ENCODE measurements around the gene EYS. TPM values are rescaled to one million over a fixed set of nuclear protein-coding genes. Genes with fewer than 3 reads are reported as not detected.

The EYS gene
- total RNA-seq, 1 experiment from 2014 or later = not detected

DNA sequence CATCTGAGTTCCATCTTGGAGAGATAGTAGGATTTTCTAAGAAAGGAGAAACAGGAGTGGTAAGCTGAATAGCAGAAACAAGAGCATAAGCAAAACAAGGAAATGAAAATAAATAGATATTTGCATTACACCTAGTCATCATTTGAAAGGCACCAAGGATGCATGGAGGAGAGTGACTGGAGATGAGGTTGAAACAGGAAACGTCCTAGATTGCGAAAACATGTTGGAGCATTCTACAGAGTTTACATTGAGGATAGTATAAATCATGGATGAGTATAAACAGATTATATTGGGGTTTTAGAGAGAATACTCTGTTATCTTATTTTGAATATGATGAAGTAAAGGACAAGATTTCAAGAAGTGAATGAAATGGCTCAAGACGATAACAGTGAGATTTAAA lies 507.3 kb downstream of the EYS start:
- DNase-seq (ENCODE audit: low read depth in 1 of 2, low spot score in 2 of 2) = no peak
- Histone ChIP-seq H3K27ac (no peak overlapping the region), H3K27me3 (replicated peaks) (no peaks in the 10 kb centered on the region), H3K4me3 (no peak overlapping the region), H3K36me3 (no peaks in the 10 kb centered on the region), H3K4me1 (replicated peaks) (no peaks in the 10 kb centered on the region), H3K9me3 (replicated peaks) (peaks cover 2% of the 10 kb centered on the region; the same call in 1 of the 2 replicates)

DNA sequence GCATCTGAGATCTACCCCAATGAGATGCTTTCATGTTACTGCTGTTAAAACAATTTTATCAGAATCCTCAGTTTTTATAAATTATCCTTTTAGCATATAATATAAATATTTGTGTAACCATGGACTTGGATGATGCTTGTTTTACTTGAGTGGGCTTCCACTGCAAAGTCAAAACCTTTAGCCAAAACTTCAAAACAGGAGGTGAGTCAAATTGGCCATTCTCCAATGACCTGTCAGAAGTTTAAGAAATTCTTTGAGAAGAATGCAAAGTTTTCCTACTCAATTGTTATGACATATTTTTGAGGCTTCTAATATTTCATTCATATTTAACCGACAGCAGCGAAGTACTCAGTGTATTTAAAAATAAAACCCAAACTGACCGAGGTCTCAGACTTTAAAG lies 507.9 kb downstream of the EYS start:
- Histone ChIP-seq H3K9me3 (replicated peaks) (peaks cover 2% of the 10 kb centered on the region; the same call in 1 of the 2 replicates), H3K36me3 (no peaks in the 10 kb centered on the region), H3K4me1 (replicated peaks) (no peaks in the 10 kb centered on the region), H3K4me3 (no peak overlapping the region), H3K27ac (no peak overlapping the region), H3K27me3 (replicated peaks) (no peaks in the 10 kb centered on the region)
- no peak for DNase-seq (ENCODE audit: low read depth in 1 of 2, low spot score in 2 of 2)

DNA sequence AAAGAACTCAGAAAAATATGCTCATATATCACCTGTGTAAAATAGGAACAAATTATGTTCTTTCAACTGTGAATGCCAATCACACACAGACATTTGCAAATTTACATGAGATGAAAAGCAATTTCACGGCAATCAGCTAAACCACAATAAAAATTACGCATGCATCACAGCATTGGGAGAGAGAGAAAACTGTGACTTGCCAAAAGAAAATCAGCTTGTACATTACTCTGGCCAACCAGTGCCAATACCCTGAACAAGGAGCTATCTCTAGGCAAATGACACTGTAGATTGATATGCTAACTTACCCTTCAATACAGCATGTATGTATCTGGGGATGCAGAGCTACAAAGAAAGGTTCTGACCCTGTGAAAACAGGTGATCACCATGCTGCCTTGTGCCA lies 515.6 kb downstream of the EYS start:
- H3K36me3 ChIP-seq = no peaks in the 10 kb centered on the region
- H3K27ac ChIP-seq = no peak overlapping the region
- no peaks in the 10 kb centered on the region; the same call in 1 of the 2 replicates for H3K9me3 ChIP-seq (replicated peaks)
- DNase-seq (ENCODE audit: low read depth in 1 of 2, low spot score in 2 of 2) = no peak
- H3K4me1 ChIP-seq (replicated peaks) = no peaks in the 10 kb centered on the region
- H3K27me3 ChIP-seq (replicated peaks) = no peaks in the 10 kb centered on the region
- no peak overlapping the region for H3K4me3 ChIP-seq

DNA sequence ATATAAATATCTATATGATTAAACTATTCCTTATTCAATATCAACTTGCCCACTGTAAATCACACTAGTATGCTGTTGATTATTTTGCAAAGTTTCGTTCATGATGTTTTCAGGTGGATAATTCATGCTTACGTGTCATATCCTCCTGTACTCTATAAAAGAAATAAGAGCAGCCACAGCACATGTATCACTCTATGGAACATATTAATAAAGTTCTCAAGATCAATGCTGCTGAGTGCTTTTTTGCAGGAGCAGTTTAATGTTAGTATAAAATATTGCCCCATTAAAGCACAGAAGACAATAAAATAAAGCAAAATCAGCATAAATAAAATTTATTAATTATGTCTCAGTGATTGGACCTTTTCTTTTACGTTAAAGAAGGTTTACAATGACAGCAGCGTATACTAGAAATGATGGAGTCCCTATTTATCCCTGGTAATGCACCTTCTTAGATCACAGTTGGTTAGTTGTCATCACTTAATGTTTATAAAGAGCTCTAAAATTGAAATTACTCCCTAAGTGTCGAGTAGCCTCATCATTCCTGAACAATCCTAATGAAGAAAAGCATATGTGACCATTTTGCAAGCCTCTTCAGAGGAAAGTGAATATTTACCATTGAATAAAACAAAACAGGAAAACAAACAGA lies 517.7 kb downstream of the EYS start:
- no peak overlapping the region for H3K4me3 ChIP-seq
- no peaks in the 10 kb centered on the region; the same call in 1 of the 2 replicates for H3K9me3 ChIP-seq (replicated peaks)
- no peaks in the 10 kb centered on the region for H3K36me3 ChIP-seq
- H3K27me3 ChIP-seq (replicated peaks) = no peaks in the 10 kb centered on the region
- no peak for DNase-seq (ENCODE audit: low read depth in 1 of 2, low spot score in 2 of 2)
- no peak overlapping the region for H3K27ac ChIP-seq
- no peaks in the 10 kb centered on the region for H3K4me1 ChIP-seq (replicated peaks)

DNA sequence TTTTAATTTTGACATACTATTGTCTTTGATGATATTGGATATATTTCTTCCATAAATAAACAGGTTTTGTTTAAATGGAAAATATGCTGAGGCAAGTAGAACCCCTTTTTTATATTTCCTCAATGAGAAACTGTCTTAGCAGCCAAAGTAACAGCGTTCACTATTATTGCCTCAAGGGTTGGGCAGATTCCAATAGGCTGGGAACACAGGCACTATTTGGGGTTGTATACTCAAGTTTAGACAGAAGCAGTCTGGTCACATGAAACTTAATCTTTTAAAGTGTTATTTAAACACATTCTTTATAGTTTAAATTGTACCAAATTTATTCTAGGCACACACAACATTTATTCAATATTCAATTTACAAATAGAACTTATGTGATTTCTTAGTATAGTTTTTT lies 520.2 kb downstream of the EYS start:
- H3K36me3 ChIP-seq = no peaks in the 10 kb centered on the region

DNA sequence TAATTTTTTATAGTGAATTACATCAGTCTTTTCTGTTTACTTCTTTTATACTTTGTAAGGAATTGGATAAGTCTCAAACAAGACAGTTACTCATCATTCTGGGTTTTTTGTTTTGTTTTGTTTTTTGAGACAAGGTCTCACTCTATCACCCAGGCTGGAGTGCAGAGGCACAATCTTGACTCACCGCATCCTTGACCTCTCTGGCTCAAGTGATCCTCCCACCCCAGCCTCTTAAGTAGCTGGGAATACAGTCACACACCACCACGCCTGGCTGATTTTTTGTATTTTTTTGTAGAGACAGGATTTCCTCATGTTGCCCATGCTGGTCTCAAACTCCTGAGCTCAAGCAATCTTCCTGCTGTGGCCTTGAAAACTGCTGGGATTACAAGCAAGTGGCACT lies 524.3 kb downstream of the EYS start:
- Histone ChIP-seq H3K27me3 (replicated peaks) (no peaks in the 10 kb centered on the region), H3K4me1 (replicated peaks) (no peaks in the 10 kb centered on the region), H3K27ac (no peak overlapping the region), H3K36me3 (no peaks in the 10 kb centered on the region), H3K9me3 (replicated peaks) (no peaks in the 10 kb centered on the region), H3K4me3 (no peak overlapping the region)
- no peak for DNase-seq (ENCODE audit: low read depth in 1 of 2, low spot score in 2 of 2)

More for the DNA sequence above, 520.2 kb downstream of the EYS start:
- no peaks in the 10 kb centered on the region for H3K4me1 ChIP-seq (replicated peaks)
- H3K27me3 ChIP-seq (replicated peaks) = no peaks in the 10 kb centered on the region
- H3K9me3 ChIP-seq (replicated peaks) = no peaks in the 10 kb centered on the region; the same call in 1 of the 2 replicates
- H3K4me3 ChIP-seq = no peak overlapping the region
- no peak for DNase-seq (ENCODE audit: low read depth in 1 of 2, low spot score in 2 of 2)
- no peak overlapping the region for H3K27ac ChIP-seq

DNA sequence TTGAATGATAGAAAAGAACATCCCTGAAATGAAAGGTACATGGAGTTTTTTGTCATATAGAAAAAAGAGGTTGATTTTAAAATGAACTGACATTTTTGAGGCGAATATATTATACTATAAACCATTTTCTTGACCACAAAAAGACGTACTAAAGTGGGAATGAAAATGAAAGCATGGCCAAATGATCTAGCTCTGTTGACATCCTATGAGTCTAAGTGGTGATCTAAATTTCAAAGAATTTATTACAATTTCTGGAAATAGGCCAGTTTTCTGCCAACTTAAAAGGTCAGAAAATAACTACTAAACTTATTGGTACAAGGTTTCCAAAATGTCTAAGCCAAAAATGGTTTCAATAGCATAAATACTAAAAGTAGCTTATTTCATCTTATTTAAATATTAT lies 536.8 kb downstream of the EYS start:
- H3K36me3 ChIP-seq = no peaks in the 10 kb centered on the region
- no peaks in the 10 kb centered on the region for H3K27me3 ChIP-seq (replicated peaks)
- H3K4me1 ChIP-seq (replicated peaks) = no peaks in the 10 kb centered on the region
- no peak overlapping the region for H3K4me3 ChIP-seq
- H3K27ac ChIP-seq = no peak overlapping the region
- DNase-seq (ENCODE audit: low read depth in 1 of 2, low spot score in 2 of 2) = no peak
- H3K9me3 ChIP-seq (replicated peaks) = no peaks in the 10 kb centered on the region

DNA sequence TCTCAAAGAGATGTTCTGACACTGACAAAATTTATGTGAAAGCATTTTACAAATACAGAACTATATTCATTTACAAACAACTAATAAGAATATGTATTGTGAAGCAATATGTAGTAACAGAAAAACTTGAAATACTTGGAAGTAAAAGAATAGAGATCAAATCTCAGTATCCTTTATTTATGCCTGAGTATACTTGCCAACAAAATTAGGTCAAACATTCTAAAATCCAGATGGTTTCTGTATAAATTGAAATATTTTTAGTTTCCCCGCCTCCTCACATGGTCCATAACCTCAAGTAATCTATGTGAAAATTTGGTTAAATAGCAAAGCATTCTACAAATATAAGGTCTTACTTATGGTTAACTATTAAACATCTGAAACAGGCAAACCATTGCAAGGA lies 545.4 kb downstream of the EYS start:
- H3K4me1 ChIP-seq (replicated peaks) = no peaks in the 10 kb centered on the region
- H3K4me3 ChIP-seq = no peak overlapping the region
- H3K27ac ChIP-seq = no peak overlapping the region
- no peaks in the 10 kb centered on the region for H3K27me3 ChIP-seq (replicated peaks)
- H3K36me3 ChIP-seq = no peaks in the 10 kb centered on the region
- DNase-seq (ENCODE audit: low read depth in 1 of 2, low spot score in 2 of 2) = no peak
- no peaks in the 10 kb centered on the region; the same call in 1 of the 2 replicates for H3K9me3 ChIP-seq (replicated peaks)

DNA sequence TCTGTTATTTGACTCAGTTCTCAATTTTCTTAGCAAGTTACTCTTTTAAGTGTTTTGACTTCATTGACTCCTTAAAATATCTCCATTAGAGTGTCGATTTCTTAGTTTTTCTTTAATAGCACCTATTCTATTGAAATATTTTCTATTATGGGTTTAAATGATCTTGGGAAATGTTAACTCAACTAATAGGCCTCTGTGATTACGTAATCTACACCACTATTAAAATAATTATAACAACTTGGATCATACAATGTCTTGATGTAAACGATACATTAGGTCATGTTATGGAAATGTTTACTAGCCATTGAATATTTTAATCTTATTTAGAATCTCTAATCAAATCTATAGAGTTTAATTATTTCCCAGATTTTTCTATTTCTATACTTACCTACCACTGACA lies 550.0 kb downstream of the EYS start:
- Histone ChIP-seq H3K4me3 (no peak overlapping the region), H3K4me1 (replicated peaks) (no peaks in the 10 kb centered on the region), H3K27ac (no peak overlapping the region), H3K36me3 (no peaks in the 10 kb centered on the region), H3K27me3 (replicated peaks) (no peaks in the 10 kb centered on the region), H3K9me3 (replicated peaks) (no peaks in the 10 kb centered on the region; the same call in 1 of the 2 replicates)
- no peak for DNase-seq (ENCODE audit: low read depth in 1 of 2, low spot score in 2 of 2)

DNA sequence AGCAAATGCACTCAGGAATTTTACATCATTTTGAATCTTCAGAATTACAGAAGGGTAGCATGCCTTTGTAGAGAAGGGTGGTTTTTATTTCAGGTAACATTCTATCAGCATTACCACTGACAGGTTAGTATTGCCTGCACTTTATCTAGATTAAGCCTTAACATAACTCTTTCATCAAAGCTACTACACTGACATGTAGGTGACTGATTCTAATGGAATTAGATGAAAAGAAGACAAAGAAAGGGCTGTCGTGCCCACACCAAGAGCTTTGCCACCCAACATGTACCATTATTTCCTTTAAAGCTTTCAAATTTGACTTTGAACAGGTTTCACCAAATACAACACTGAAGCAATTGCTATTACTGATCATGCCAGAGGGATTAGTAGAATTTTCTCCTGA lies 551.9 kb downstream of the EYS start:
- no peaks in the 10 kb centered on the region for H3K4me1 ChIP-seq (replicated peaks)

DNA sequence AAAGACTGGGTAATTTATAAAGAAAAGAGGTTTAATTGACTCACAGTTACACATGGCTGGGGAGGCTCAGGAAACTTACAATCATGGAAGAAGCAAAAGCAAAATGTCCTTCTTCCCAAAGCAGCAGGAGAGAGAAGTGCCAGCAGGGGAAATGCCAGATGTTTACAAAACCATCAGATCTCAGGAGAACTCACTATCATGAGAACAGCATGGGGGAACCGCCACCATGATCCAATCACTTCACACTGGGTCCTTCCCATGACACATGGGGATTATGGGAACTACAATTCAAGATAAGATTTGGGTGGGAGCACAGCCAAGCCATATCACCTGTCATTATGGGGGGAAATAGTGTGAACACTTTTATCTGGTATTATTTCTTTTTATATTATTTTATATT lies 557.2 kb downstream of the EYS start:
- H3K4me3 ChIP-seq = no peak overlapping the region
- no peaks in the 10 kb centered on the region for H3K27me3 ChIP-seq (replicated peaks)
- H3K9me3 ChIP-seq (replicated peaks) = no peaks in the 10 kb centered on the region
- DNase-seq (ENCODE audit: low read depth in 1 of 2, low spot score in 2 of 2) = no peak
- no peaks in the 10 kb centered on the region for H3K4me1 ChIP-seq (replicated peaks)
- H3K27ac ChIP-seq = no peak overlapping the region
- no peaks in the 10 kb centered on the region for H3K36me3 ChIP-seq

More for the DNA sequence above, 551.9 kb downstream of the EYS start:
- no peaks in the 10 kb centered on the region for H3K27me3 ChIP-seq (replicated peaks)
- no peak for DNase-seq (ENCODE audit: low read depth in 1 of 2, low spot score in 2 of 2)
- H3K27ac ChIP-seq = no peak overlapping the region
- no peaks in the 10 kb centered on the region for H3K9me3 ChIP-seq (replicated peaks)
- no peaks in the 10 kb centered on the region for H3K36me3 ChIP-seq
- no peak overlapping the region for H3K4me3 ChIP-seq

DNA sequence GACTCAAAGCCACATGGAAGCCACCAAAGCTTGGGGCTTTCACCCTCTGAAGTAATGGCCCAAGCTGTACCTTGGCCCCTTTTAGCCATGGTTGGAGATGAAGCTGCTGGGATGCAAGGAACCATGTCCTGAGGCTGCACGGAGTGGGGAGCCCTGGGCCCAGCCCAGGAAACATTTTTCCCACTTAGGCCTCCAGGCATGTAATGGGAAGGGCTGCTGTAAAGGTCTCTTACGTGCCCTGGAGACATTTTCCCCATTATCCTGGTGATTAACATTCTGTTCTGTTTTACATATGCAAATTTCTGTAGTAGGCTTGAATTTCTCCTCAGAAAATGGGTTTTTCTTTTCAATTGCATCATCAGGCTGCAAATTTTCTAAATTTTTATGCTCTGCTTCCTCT lies 558.2 kb downstream of the EYS start:
- no peak overlapping the region for H3K4me3 ChIP-seq
- H3K27ac ChIP-seq = no peak overlapping the region
- H3K36me3 ChIP-seq = no peaks in the 10 kb centered on the region
- no peaks in the 10 kb centered on the region for H3K9me3 ChIP-seq (replicated peaks)
- DNase-seq (ENCODE audit: low read depth in 1 of 2, low spot score in 2 of 2) = no peak
- H3K27me3 ChIP-seq (replicated peaks) = no peaks in the 10 kb centered on the region
- H3K4me1 ChIP-seq (replicated peaks) = no peaks in the 10 kb centered on the region

DNA sequence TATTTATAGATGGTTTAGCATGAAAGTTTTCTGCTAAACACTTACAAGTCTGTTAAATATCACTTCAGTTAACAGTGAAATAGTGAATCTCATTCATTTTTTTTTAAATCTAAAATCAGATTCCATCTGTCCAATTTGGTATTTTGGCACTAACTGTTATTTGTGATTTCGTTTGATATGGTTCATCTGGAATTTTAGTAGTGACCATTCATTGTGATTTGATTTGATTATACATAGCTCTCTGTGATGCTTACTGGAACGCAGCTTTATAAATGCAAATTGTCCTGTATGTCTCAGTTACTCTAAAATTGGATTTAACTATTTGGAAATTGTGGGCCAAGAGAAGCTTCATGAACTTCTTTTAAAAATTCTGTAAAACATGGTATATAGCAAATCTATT lies 571.5 kb downstream of the EYS start:
- Histone ChIP-seq H3K36me3 (no peaks in the 10 kb centered on the region), H3K27ac (no peak overlapping the region), H3K9me3 (replicated peaks) (0 out of 2 replicates have a peak, but pooled peaks cover 2% of the 10 kb centered on the region), H3K4me1 (replicated peaks) (no peaks in the 10 kb centered on the region), H3K27me3 (replicated peaks) (no peaks in the 10 kb centered on the region), H3K4me3 (no peak overlapping the region)
- no peak for DNase-seq (ENCODE audit: low read depth in 1 of 2, low spot score in 2 of 2)

DNA sequence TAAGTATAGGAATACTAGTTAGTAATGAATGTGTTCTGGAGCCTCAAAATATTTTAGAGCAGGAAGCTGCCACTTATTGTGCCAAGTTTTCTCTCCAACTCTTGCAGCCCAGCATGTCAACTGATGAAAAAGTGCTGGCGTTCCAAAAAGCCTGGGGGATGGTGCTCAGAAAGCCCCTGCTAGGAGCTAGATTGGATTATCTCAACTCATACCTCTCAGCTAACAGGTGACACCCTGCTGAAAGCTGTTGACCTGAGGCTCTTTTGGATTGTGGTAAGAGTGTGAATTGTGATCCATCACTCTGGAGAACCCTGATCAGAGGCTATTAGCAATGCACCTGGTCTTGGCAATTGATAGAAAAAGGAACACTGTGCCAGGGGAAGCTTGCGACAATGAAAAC lies 580.4 kb downstream of the EYS start:
- DNase-seq (ENCODE audit: low read depth in 1 of 2, low spot score in 2 of 2) = no peak
- H3K9me3 ChIP-seq (replicated peaks) = no peaks in the 10 kb centered on the region

DNA sequence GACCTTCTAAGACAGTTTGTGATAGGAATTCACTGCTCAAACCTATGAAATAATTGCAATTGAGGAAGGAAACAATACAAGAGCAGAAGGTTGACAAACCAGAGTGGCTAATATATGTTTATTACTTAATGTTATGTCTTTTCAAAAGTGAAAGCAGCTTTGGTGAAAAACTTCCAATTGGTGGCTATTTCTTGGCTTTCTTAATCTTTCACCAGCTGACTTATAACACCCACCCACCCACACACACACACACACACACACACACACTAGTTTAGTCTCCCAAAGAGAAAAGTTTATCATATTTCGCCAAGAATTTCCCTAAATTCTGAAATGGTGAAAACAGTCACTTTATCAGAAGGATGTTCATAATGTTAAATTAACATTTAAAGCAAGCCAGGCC lies 583.5 kb downstream of the EYS start:
- Histone ChIP-seq H3K36me3 (no peaks in the 10 kb centered on the region), H3K9me3 (replicated peaks) (no peaks in the 10 kb centered on the region), H3K27ac (no peak overlapping the region), H3K4me3 (no peak overlapping the region), H3K27me3 (replicated peaks) (no peaks in the 10 kb centered on the region), H3K4me1 (replicated peaks) (no peaks in the 10 kb centered on the region)
- no peak for DNase-seq (ENCODE audit: low read depth in 1 of 2, low spot score in 2 of 2)

More for the DNA sequence above, 580.4 kb downstream of the EYS start:
- H3K27ac ChIP-seq = no peak overlapping the region
- no peaks in the 10 kb centered on the region for H3K27me3 ChIP-seq (replicated peaks)
- no peaks in the 10 kb centered on the region for H3K36me3 ChIP-seq
- no peaks in the 10 kb centered on the region for H3K4me1 ChIP-seq (replicated peaks)
- no peak overlapping the region for H3K4me3 ChIP-seq

All from SJSA1 (cell line).